Measurements from ENCODE around the gene PDGFA. TPM values are rescaled to one million over a fixed set of nuclear protein-coding genes. Genes with fewer than 3 reads are reported as not detected.

PDGFA gene
- total and polyA plus RNA-seq, 9 donors: 3.7 to 35.5 (median 8.7) TPM

DNA sequence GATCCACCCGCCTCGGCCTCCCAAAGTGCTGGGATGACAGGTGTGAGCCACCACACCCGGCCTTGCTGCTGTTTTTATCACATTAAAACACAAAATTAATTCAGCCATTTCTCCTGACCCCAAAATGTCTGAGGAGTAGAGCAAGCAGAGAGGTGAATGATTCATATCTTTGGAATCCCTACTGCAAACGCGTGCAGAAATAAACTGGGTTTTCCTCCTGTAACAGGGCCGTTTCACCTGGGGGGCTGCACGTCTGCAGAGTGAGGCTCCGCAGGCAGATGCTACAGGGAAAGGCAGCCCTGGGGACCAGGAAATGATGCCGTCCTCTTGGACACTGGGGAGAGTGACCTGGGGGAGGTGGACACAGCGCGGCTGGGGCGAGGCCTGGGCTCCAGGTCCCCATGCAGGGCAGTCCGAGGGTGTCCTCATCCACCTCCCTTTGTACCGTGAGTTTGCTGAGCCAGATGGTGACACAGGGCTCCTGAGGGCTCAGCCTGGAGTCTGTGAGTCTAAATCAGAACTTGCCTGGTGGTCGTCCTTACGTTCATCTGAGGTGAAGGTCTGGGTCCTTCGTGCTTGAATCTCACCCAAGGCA is 41.9 kb downstream of the PDGFA start:
- Histone ChIP-seq H3K27ac (no peak overlapping the region), H3K9me3 (no peaks in the 10 kb centered on the region), H3K36me3 (no peaks in the 10 kb centered on the region), H3K4me3 (no peak overlapping the region), H3K27me3 (no peaks in the 10 kb centered on the region), H3K4me1 (ENCODE audit: insufficient read depth) (no peaks in the 10 kb centered on the region)
- peak in 1 of 5 donors; percentile 22 for DNase-seq
- TF ChIP-seq CTCF (IDR thresholded peaks at IDR 0.05) (no peak), EP300 (IDR thresholded peaks at IDR 0.05) (no peak), POLR2A (IDR thresholded peaks at IDR 0.05) (no peak)
- 45 to 56% (median 54%) methylated on average over 17 of the region's 17 CpGs for WGBS, 3 donors
- intact Hi-C loops (cut with DNase I): no loop called here

- no peaks in the 10 kb centered on the region for H3K27me3 ChIP-seq
- H3K4me1 ChIP-seq (ENCODE audit: insufficient read depth): peaks cover under 1% of the 10 kb centered on the region
- TF ChIP-seq CTCF (IDR thresholded peaks at IDR 0.05) (no peak), EP300 (IDR thresholded peaks at IDR 0.05) (no peak), POLR2A (IDR thresholded peaks at IDR 0.05) (no peak)
- DNase-seq: peak in 1 of 5 donors; percentile 26
- intact Hi-C loops (cut with DNase I): no loop called here
- H3K4me3 ChIP-seq: no peak overlapping the region
- H3K9me3 ChIP-seq: no peaks in the 10 kb centered on the region
- 87 to 94% (median 91%) methylated on average over 33 of the region's 33 CpGs for WGBS, 3 donors
- H3K36me3 ChIP-seq: no peaks in the 10 kb centered on the region
- H3K27ac ChIP-seq: no peak overlapping the region
These were observed 42.8 kb downstream of the PDGFA start for GRCh38 chr7:476736-477360.

- Histone ChIP-seq H3K4me1 (ENCODE audit: insufficient read depth) (peaks cover 8% of the 10 kb centered on the region), H3K4me3 (no peak overlapping the region), H3K36me3 (no peaks in the 10 kb centered on the region), H3K27me3 (no peaks in the 10 kb centered on the region), H3K9me3 (no peaks in the 10 kb centered on the region), H3K27ac (no peak overlapping the region)
- DNase-seq: peak in 2 of 5 donors; percentile 12 to 15
- TF ChIP-seq POLR2A (IDR thresholded peaks at IDR 0.05): no peak
- TF ChIP-seq EP300 (IDR thresholded peaks at IDR 0.05): no peak
- no peak for TF ChIP-seq CTCF (IDR thresholded peaks at IDR 0.05)
- intact Hi-C loops (cut with DNase I): no loop called here
- 87 to 94% (median 89%) methylated on average over 15 of the region's 15 CpGs for WGBS, 3 donors
These were observed 43.6 kb downstream of the PDGFA start for GRCh38 chr7:475951-476441.

- Histone ChIP-seq H3K27ac (no peak overlapping the region), H3K27me3 (no peaks in the 10 kb centered on the region), H3K36me3 (no peaks in the 10 kb centered on the region), H3K4me1 (ENCODE audit: insufficient read depth) (peaks cover 8% of the 10 kb centered on the region), H3K4me3 (no peak overlapping the region), H3K9me3 (no peaks in the 10 kb centered on the region)
- peak in 1 of 5 donors; percentile 20 for DNase-seq
- intact Hi-C loops (cut with DNase I): no loop called here
- TF ChIP-seq POLR2A (IDR thresholded peaks at IDR 0.05) (no peak), CTCF (IDR thresholded peaks at IDR 0.05) (no peak), EP300 (IDR thresholded peaks at IDR 0.05) (no peak)
- 96 to 98% (median 97%) methylated on average over 6 of the region's 7 CpGs for WGBS, 3 donors
These were observed 44.3 kb downstream of the PDGFA start for GRCh38 chr7:475425-475728.

Data from ovary (tissue), 9 donors.